PC-3 (cell line): ENCODE measurements around the gene CACNA1H. TPM values are rescaled to one million over a fixed set of nuclear protein-coding genes. Genes with fewer than 3 reads are reported as not detected.
A peak's percentile ranks its signal among the peaks of the same experiment; 100 is the strongest.
"Not testable (repeated sequence)": the region's sequence is repeated elsewhere in the genome, so short reads cannot be mapped to it uniquely, and the experiment has no call there.

Experiments used
- ATAC-seq: fragments of 200-7000 bp; cut with Tn5 transposase; 2 replicates; pipeline ENCODE4 v1.9.1; 2020; ENCODE audit warnings: mild to moderate bottlenecking, moderate library complexity
- BruUV-seq: library from RNA; stranded (reverse); fragments of 400-500 nt; replicated peaks from 2 replicates; lab custom pipeline; 2021; lab: Mats Ljungman, UMichigan
- CTCF ChIA-PET: fragments of 300-600 bp; sonication (Branson Sonifier 250); formaldehyde crosslinking; loops from one replicate; lab custom pipeline; 2022; ENCODE audit warnings: antibody characterized with exemption; lab: Charles Lee
- POLR2A ChIA-PET: fragments of 300-600 bp; sonication (Branson Sonifier 250); formaldehyde crosslinking; loops from one replicate; lab custom pipeline; 2022; ENCODE audit warnings: antibody characterized with exemption; ENCODE audit not compliant: unreplicated experiment; lab: Charles Lee
- DNase-seq: peaks from one replicate; pipeline ENCODE4 v3.0.0-alpha.2; 2015
- H2AFZ ChIP-seq: fragments of 300-600 bp; sonication (generic); 2 replicates; pipeline ENCODE4 v1.6.0; 2016; ENCODE audit warnings: antibody characterized with exemption, low read length
- H3F3A ChIP-seq: fragments of 300-600 bp; sonication (generic); one replicate; pipeline ENCODE4 v1.6.0; 2017; ENCODE audit warnings: antibody characterized with exemption, low read length, control low read depth, mild to moderate bottlenecking; ENCODE audit not compliant: unreplicated experiment
- H3K27ac ChIP-seq: fragments of 300-600 bp; sonication (generic); 2 replicates; pipeline ENCODE4 v1.5.1; 2016; ENCODE audit warnings: mild to moderate bottlenecking, low read length
- H3K27me3 ChIP-seq: fragments of 300-600 bp; sonication (generic); 2 replicates; pipeline ENCODE4 v1.6.1; 2016; ENCODE audit warnings: low read length, mixed read lengths
- H3K36me3 ChIP-seq: fragments of 300-600 bp; sonication (generic); 2 replicates; pipeline ENCODE4 v1.6.1; 2016; ENCODE audit warnings: low read depth, mixed run types, low read length, mixed read lengths
- H3K4me1 ChIP-seq: fragments of 300-600 bp; sonication (generic); 2 replicates; pipeline ENCODE4 v1.5.1; 2016; ENCODE audit warnings: low read length; ENCODE audit not compliant: insufficient read depth
- H3K4me2 ChIP-seq: fragments of 300-600 bp; sonication (generic); 2 replicates; pipeline ENCODE4 v1.6.0; 2016; ENCODE audit warnings: low read length
- H3K4me3 ChIP-seq: fragments of 300-600 bp; sonication (generic); 2 replicates; pipeline ENCODE4 v1.5.1; 2016; ENCODE audit warnings: mild to moderate bottlenecking, low read length, mixed read lengths
- H3K79me2 ChIP-seq: fragments of 300-600 bp; sonication (generic); 2 replicates; pipeline ENCODE4 v1.6.1; 2017; ENCODE audit warnings: low read length, mixed read lengths
- H3K9ac ChIP-seq: fragments of 300-600 bp; sonication (generic); 2 replicates; pipeline ENCODE4 v1.6.0; 2016; ENCODE audit warnings: mild to moderate bottlenecking, low read length
- H3K9me2 ChIP-seq: fragments of 300-600 bp; sonication (generic); replicated peaks from 2 replicates; pipeline ENCODE4 v1.6.1; 2016; ENCODE audit warnings: mixed run types, low read length, mixed read lengths
- H3K9me3 ChIP-seq: fragments of 300-600 bp; sonication (generic); 2 replicates; pipeline ENCODE4 v1.6.1; 2016; ENCODE audit warnings: low read length, mixed read lengths
- H4K20me1 ChIP-seq: fragments of 300-600 bp; sonication (generic); 2 replicates; pipeline ENCODE4 v1.6.1; 2016; ENCODE audit warnings: low read length, mixed read lengths
- intact Hi-C: fragments of 100-400 bp; cut with micrococcal nuclease; formaldehyde crosslinking; loops from 2 replicates; pipeline ENCODE4 v1.9.0; 2023
- total RNA-seq: library from RNA; depleted of rRNA; stranded (reverse); fragments of >200 nt; gene quantifications from 2 replicates; pipeline ENCODE4 v1.2.3, GENCODE V29; 2014

Gene CACNA1H
- total RNA-seq, 1 experiment from 2014 or later = 4.1 TPM

- H3K27ac ChIP-seq, H3K4me1 ChIP-seq, H3F3A ChIP-seq, H3K9ac ChIP-seq, H3K4me3 ChIP-seq, H4K20me1 ChIP-seq, CTCF ChIA-PET, H3K4me2 ChIP-seq, intact Hi-C loops, H2AFZ ChIP-seq, POLR2A ChIA-PET, H3K9me3 ChIP-seq, H3K27me3 ChIP-seq, ATAC-seq, H3K36me3 ChIP-seq, H3K9me2 ChIP-seq, H3K79me2 ChIP-seq, DNase-seq, BruUV-seq: not testable (repeated sequence)
Observed at GRCh38 chr16:1249031-1249755, 96.3 kb downstream of the CACNA1H start.

- H3K4me3 ChIP-seq, BruUV-seq, H3K36me3 ChIP-seq, DNase-seq, intact Hi-C loops, CTCF ChIA-PET, H2AFZ ChIP-seq, H3K9ac ChIP-seq, H3K4me2 ChIP-seq, H3K4me1 ChIP-seq, H4K20me1 ChIP-seq, H3K79me2 ChIP-seq, H3F3A ChIP-seq, POLR2A ChIA-PET, H3K27ac ChIP-seq, H3K9me2 ChIP-seq, H3K27me3 ChIP-seq, H3K9me3 ChIP-seq: not testable (repeated sequence)
- peak; percentile 79 for ATAC-seq
Observed at GRCh38 chr16:1253701-1254364, 100.9 kb downstream of the CACNA1H start.

GRCh38 chr16:1254821-1255220 lies 101.9 kb downstream of the CACNA1H start:
- POLR2A ChIA-PET, DNase-seq, H3K27ac ChIP-seq, H3K27me3 ChIP-seq, H2AFZ ChIP-seq, H3K9me2 ChIP-seq, CTCF ChIA-PET, ATAC-seq, H3K4me1 ChIP-seq, H4K20me1 ChIP-seq, H3K9ac ChIP-seq, H3F3A ChIP-seq, H3K4me2 ChIP-seq, H3K36me3 ChIP-seq, BruUV-seq, intact Hi-C loops, H3K79me2 ChIP-seq, H3K4me3 ChIP-seq, H3K9me3 ChIP-seq: not testable (repeated sequence)

GRCh38 chr16:1255276-1256122 lies 102.6 kb downstream of the CACNA1H start, which contains the start of gene TPSD1:
Gene TPSD1 (plus strand): TSS chr16:1256069. CDS start chr16:1256281, 212 bp downstream.
- POLR2A ChIA-PET, CTCF ChIA-PET, H3K9ac ChIP-seq, DNase-seq, H3K79me2 ChIP-seq, H2AFZ ChIP-seq, H3K4me1 ChIP-seq, H3K9me2 ChIP-seq, H3K9me3 ChIP-seq, ATAC-seq, H3K4me3 ChIP-seq, intact Hi-C loops, H3K36me3 ChIP-seq, BruUV-seq, H3F3A ChIP-seq, H3K4me2 ChIP-seq, H4K20me1 ChIP-seq, H3K27ac ChIP-seq: not testable (repeated sequence)
- peaks cover 15% of the 10 kb centered on the region for H3K27me3 ChIP-seq

GRCh38 chr16:1256296-1256873 lies 103.5 kb downstream of the CACNA1H start:
- H3K4me3 ChIP-seq, H3K27ac ChIP-seq, BruUV-seq, H3K79me2 ChIP-seq, H4K20me1 ChIP-seq, CTCF ChIA-PET, POLR2A ChIA-PET, H2AFZ ChIP-seq, DNase-seq, intact Hi-C loops, H3F3A ChIP-seq, H3K4me2 ChIP-seq, H3K36me3 ChIP-seq, H3K9ac ChIP-seq, H3K9me3 ChIP-seq, H3K4me1 ChIP-seq, ATAC-seq, H3K9me2 ChIP-seq: not testable (repeated sequence)
- H3K27me3 ChIP-seq = peaks cover 22% of the 10 kb centered on the region
